Endometrium (tissue), 2 donors: Measurements from ENCODE around the gene CAPZB.
A peak's percentile ranks its signal among the peaks of the same experiment; 100 is the strongest.
"Not testable (repeated sequence)": the region's sequence is repeated elsewhere in the genome, so short reads cannot be mapped to it uniquely, and the experiment has no call there.

ENCODE experiments used
- FAIRE-seq: peaks from 2 replicates; lab custom pipeline; 2012; peaks lifted over from hg19 to GRCh38; lab: Jason Lieb, UNC
- donor health status: control.
- donor health status: control.

Gene CAPZB

DNA sequence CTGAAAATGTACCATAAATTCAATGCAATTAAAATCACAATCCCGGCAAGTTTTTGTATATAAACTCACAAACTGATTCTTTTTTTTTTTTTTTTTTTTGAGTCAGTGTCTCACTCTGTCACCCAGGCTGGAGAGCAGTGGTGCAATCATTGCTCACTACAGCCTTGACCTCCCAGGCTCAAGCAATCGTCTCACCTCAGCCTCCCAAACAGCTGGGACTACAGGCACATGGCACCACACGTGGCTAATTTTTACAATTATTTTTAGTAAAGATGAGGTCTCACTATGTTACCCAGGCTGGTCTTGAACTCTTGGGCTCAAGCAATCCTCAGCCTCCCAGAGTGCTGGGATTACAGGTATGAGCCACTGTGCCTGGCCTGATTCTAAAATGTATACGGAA lies 12.1 kb upstream of the CAPZB start:
- not testable (repeated sequence) for FAIRE-seq

DNA sequence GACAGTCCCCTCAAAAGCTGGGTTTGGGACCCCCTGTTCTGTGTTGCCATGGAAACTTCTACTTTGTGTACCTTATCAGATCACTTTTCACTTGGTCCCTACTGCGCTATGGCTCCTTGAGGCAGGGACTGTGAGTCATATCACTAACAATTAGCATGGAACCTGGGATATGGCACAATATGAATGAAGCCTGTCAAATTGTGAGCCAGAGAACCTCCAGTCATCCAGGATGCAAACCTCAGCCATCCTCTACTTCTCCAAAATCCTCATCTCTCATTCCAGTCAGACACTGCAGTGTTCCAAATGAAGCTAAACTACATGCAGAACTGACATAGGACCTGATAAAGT lies 11.2 kb upstream of the CAPZB start:
- no peak for FAIRE-seq

- FAIRE-seq = peak; percentile 15
Measured at GRCh38 chr1:19495799-19496526, 10.6 kb upstream of the CAPZB start.

- FAIRE-seq = peak; percentile 87
Measured at GRCh38 chr1:19495000-19495656, 9.8 kb upstream of the CAPZB start.

DNA sequence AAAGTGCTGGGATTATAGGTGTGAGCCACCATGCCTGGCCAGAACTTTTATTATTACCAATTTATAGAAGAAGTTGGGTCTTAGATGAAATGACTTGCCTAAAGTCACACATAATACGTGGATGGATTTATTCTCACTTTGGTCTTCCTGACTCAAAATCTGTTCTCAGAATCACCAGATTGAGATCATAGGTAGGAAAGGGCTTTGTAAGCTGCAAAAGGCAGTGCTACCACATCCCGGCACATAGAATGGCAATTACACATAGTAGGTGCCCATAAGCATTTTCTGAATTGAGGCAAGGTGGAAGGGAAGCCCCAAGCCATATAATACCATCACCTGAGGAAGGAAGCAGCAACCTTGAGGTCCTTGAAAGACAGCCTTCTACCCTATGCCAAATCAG lies 8.2 kb upstream of the CAPZB start:
- FAIRE-seq = no peak

- no peak for FAIRE-seq
Measured at GRCh38 chr1:19489996-19490395, 4.7 kb upstream of the CAPZB start.

DNA sequence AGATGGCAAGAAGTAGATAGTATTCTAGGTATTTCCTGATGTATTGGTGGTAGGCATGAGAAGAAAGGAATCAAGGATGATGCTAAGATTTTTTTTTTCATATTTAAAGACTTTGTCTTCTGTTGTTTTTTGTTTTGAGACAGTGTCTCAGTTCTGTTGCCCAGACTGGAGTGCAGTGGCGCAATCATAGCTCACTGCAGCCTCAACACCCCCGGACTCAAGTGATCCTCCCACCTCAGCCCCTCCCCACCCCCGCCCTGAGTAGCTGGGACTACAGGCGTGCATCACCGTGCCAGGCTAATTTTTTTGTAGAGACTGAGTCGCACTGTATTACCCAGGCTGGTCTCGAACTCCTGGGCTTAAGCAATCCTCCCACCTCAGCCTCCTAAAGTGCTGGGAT lies 2.8 kb upstream of the CAPZB start:
- no peak for FAIRE-seq

DNA sequence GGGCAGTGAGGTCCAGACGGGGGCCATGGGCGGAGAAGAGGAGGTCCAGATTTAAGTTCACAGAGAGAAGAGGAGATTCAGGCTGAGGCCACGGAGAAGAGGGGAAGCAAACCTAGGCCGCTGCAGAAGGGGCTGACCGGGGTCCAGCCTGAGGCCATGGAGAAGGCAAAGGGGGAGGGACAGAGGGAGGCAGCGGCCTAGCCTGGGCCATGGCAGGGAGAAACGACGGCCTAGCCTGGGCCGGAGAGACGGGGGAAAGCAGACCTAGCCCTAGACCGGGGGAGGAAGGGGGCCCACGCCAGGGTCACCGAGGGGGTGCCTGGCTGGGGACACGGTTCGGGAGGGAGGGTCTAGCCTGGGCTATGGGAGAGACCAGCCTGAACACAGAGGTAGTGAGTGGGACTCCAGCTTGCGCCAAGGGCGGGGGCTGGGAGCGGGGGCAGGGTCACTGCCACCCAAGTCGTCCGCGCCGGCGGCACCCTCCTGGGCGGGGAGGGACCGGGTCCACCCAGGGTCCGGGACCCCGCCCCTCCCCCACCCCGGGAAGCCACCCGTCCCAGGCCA lies 459 bp downstream of the CAPZB start:
- no peak for FAIRE-seq

GRCh38 chr1:19484338-19484797 lies 971 bp downstream of the CAPZB start:
- no peak for FAIRE-seq

DNA sequence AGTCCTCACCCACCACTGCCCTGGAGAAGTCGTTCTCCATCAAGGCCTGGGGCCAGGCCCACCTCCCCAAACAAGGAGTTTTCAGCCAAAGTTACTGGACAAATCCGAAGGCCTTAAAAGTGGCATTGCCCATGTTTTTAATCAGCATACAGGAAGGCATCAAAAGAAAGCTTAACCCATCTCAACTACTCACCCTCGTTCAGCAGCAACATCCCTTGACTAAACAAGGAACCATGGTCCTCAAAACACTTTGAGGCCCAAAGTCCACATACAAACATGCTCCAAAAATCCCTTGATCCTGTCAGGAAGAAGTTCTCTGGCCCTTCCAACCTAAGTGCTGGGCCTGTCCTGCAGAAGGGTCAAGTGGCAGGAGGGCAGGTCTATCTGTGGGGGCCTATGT lies 1.6 kb downstream of the CAPZB start:
- FAIRE-seq = no peak

GRCh38 chr1:19483261-19483660 lies 2.1 kb downstream of the CAPZB start:
- no peak for FAIRE-seq

GRCh38 chr1:19481826-19482398 lies 3.4 kb downstream of the CAPZB start:
- no peak for FAIRE-seq

DNA sequence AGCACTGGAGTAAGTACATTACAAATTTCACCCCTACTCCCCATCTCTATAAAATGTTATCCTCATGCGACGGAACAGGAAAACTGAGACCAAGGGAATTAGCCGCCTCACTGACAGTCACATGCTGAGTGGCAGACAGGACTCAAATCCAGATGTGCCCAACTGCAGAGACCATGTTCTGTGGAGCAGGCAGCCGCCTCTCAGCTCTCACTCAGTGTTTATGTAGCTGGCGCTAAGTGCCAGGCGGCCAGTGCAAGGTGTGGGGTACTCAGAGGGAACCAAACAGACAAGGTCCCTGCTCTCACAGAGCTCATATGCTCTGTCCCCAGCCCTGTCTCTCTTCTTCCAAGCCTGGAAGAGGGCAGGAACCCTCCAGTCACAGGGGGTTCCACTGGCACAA lies 5.1 kb downstream of the CAPZB start:
- FAIRE-seq = no peak

DNA sequence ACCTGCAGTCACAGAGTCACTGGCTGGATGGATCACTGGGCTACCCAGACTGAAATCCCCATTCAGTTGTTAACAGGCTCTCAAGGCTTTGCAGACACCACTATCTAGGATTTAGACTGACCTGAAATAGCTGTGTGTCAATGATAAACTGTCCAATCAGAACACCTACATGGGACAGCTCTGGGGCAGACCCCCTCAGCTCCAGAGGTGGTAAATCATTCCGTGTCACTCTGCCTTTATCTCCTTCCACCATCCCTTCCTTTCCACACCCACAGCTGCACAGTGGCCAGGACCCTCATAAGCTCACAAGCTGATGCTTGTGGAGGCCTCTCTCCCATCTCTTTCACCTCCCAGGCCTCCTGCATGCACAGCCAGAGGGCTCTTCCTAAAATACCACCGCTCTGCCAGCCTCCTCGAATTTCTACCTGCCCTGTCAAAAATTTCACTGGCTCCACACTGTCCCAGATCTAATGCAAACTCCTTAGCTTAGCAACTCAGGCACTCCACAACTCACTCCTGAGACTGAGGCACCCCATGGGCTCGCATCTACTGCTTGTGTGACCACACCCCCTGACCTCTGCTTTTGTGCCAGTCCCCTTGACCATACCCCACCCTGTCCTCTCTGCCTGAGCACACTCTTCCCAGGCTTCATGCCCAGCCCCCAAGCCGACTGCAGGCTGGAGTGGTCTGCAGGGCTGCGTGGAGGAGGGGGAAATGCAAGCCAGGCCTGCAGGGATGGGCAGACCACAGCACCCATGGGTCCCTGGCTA lies 5.8 kb downstream of the CAPZB start:
- FAIRE-seq = no peak

DNA sequence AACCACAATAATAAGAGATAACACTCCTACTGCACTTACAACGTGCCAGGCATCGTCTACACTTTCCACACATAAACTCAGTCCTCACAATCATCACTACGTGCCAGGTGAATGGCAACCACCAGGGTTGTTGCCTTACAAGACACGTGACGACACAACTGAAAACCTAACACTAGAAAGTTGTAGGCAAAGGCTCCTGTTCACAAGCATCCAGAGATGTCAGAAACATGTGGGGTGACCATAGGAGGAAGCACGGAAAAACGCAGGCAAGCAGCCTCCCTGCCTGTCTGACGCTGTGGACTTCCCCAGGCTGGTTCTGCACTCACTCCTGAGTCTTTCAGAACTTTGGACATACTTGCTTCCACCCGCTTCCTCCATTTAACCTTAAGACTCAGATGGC lies 7.0 kb downstream of the CAPZB start:
- FAIRE-seq = no peak

GRCh38 chr1:19477284-19478249 lies 7.8 kb downstream of the CAPZB start:
- no peak for FAIRE-seq

DNA sequence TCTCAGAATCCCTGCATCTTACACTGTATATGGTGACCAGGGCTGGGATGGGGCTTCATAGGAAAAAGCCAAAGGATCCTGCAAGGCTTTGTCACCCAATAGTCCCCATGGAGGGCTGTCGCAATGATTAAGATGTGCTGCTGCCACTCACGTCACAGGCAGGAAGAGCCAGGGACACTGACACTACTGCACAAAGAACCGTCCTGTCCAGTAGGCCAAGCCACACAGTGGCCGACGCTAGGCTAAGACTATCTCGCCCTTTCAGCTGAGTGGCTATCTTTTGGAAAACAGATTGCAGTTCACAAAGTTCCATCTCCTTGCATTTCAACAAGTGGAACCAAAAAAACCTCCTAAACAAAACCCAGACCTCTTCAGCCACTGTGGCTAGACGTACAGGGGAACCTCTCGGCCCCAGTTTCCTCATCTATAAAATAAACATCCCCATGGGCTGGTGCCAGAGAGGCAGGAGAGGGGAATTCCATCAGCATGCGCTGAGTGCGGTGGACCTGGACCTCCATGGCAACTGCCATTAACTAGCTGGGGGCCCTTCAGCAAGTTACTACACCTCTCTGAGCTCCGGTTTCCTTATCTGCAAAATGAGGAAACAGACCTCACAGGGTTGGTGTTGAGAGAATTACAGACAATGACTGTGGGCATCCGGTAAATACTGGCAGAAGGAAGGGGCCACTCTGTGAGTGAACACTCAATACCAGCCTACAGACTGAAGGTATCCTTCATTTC lies 8.7 kb downstream of the CAPZB start:
- no peak for FAIRE-seq

- FAIRE-seq = no peak
Measured at GRCh38 chr1:19475296-19475695, 10.0 kb downstream of the CAPZB start.

DNA sequence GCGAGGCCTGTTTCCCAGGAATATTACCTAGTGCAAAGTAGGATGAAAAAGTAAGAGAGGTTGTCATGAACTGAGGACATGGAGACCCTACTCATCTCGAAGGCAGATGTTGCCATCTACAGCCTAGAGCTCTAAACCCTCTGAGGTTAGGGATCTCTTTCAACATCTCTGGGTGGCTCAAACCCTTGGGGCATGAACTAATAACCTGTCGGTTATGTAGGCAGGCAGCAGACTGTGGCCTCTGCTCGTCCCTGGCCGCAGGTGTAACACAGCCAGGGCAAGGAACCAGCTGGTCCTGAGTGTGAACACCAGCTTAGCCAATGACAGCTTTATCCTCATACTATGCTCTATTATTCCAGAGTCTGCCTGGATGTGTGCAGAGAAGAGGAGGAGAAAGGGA lies 13.2 kb downstream of the CAPZB start:
- FAIRE-seq = no peak

GRCh38 chr1:19469004-19469403 lies 16.3 kb downstream of the CAPZB start:
- FAIRE-seq = no peak
